GM18498 (cell line): ENCODE results near the gene NPY.
"Not testable (repeated sequence)": the region's sequence is repeated elsewhere in the genome, so short reads cannot be mapped to it uniquely, and the experiment has no call there.

Experiments
- ATAC-seq: cut with Tn5 transposase; IDR thresholded peaks from one replicate; pipeline ENCODE4 v1.9.1; 2021; ENCODE audit warnings: mild to moderate bottlenecking, moderate library complexity; ENCODE audit not compliant: unreplicated experiment

The NPY gene

GRCh38 chr7:24283897-24284698 lies at the start of gene NPY:
TSS of gene NPY (plus strand) at chr7:24284190. CDS start at chr7:24285241, 1,051 bp downstream.
- ATAC-seq = no peak

GRCh38 chr7:24239260-24239659 lies 44.7 kb upstream of the NPY start:
- no peak for ATAC-seq

GRCh38 chr7:24241206-24241605 lies 42.8 kb upstream of the NPY start:
- ATAC-seq = no peak

GRCh38 chr7:24244554-24244953 lies 39.4 kb upstream of the NPY start:
- ATAC-seq = no peak

GRCh38 chr7:24245362-24245761 lies 38.6 kb upstream of the NPY start:
- peak; percentile 91 for ATAC-seq

- ATAC-seq = no peak
Measured at GRCh38 chr7:24249266-24249665, 34.7 kb upstream of the NPY start.

GRCh38 chr7:24251568-24251967 lies 32.4 kb upstream of the NPY start:
- ATAC-seq = no peak

- ATAC-seq = no peak
Measured at GRCh38 chr7:24255139-24255538, 28.9 kb upstream of the NPY start.

- ATAC-seq = not testable (repeated sequence)
Measured at GRCh38 chr7:24258324-24258723, 25.7 kb upstream of the NPY start.

- no peak for ATAC-seq
Measured at GRCh38 chr7:24271938-24272337, 12.1 kb upstream of the NPY start.

GRCh38 chr7:24279512-24279911 lies 4.5 kb upstream of the NPY start:
- ATAC-seq = no peak

- no peak for ATAC-seq
Measured at GRCh38 chr7:24283554-24283896, 465 bp upstream of the NPY start.

- ATAC-seq = no peak
Measured at GRCh38 chr7:24284699-24285506, 913 bp downstream of the NPY start.

GRCh38 chr7:24290004-24290641 lies 6.1 kb downstream of the NPY start:
- peak; percentile 98 for ATAC-seq

GRCh38 chr7:24291271-24291670 lies 7.3 kb downstream of the NPY start:
- ATAC-seq = no peak

- no peak for ATAC-seq
Measured at GRCh38 chr7:24297362-24297761, 13.4 kb downstream of the NPY start.

GRCh38 chr7:24298696-24299095 lies 14.7 kb downstream of the NPY start:
- no peak for ATAC-seq

- no peak for ATAC-seq
Measured at GRCh38 chr7:24299192-24299591, 15.2 kb downstream of the NPY start.

GRCh38 chr7:24301703-24302102 lies 17.7 kb downstream of the NPY start:
- no peak for ATAC-seq

- no peak for ATAC-seq
Measured at GRCh38 chr7:24304494-24305095, 20.6 kb downstream of the NPY start.

GRCh38 chr7:24307326-24307725 lies 23.3 kb downstream of the NPY start:
- ATAC-seq = no peak
